Heart left ventricle (tissue), 16 donors: ENCODE results near the gene SEMA3B. TPM values are rescaled to one million over a fixed set of nuclear protein-coding genes. Genes with fewer than 3 reads are reported as not detected.

ENCODE experiments used
- ATAC-seq, 4 donors: fragments of 200-7000 bp; cut with Tn5 transposase; one replicate each; pipeline ENCODE4 v1.9.1; 2020 to 2022; ENCODE audit warnings: moderate library complexity in 4 of 4, mild to moderate bottlenecking in 3 of 4, moderate number of reproducible peaks in 1 of 4
- DNase-seq, 5 donors: peaks; one replicate each; pipeline ENCODE4 v3.0.0-alpha.2; 2020
- H3K27ac ChIP-seq, 12 donors: fragments of 200-600 bp; sonication (generic) in 4 of 12; one replicate each; pipeline versions ENCODE4 v1.5.0 to v1.8.0; 2016 to 2022; ENCODE audit warnings: mild to moderate bottlenecking in 2 of 12
- H3K27me3 ChIP-seq, 9 donors: fragments of 200-600 bp; sonication (generic) in 2 of 9; one replicate each; pipeline versions ENCODE4 v1.5.1 to v1.8.0; 2016 to 2022; ENCODE audit warnings: mild to moderate bottlenecking in 3 of 9
- H3K36me3 ChIP-seq, 9 donors: fragments of 200-600 bp; sonication (generic) in 2 of 9; one replicate each; pipeline versions ENCODE4 v1.5.0 to v1.8.0; 2018 to 2022; ENCODE audit warnings: mild to moderate bottlenecking in 2 of 9
- H3K4me1 ChIP-seq, 12 donors: fragments of 200-600 bp; sonication (generic) in 4 of 12; one replicate each; pipeline versions ENCODE4 v1.5.0 to v1.8.0; 2016 to 2022; ENCODE audit warnings: mild to moderate bottlenecking in 3 of 12
- H3K4me3 ChIP-seq, 12 donors: fragments of 200-600 bp; sonication (generic) in 4 of 12; one replicate each; pipeline versions ENCODE4 v1.5.0 to v1.8.0; 2017 to 2022; ENCODE audit warnings: mild to moderate bottlenecking in 9 of 12, moderate library complexity in 4 of 12
- H3K9me3 ChIP-seq, 12 donors: fragments of 200-600 bp; sonication (generic) in 4 of 12; one replicate each; pipeline versions ENCODE4 v1.5.0 to v1.8.0; 2016 to 2022; ENCODE audit warnings: mild to moderate bottlenecking in 1 of 12
- CTCF ChIP-seq, 12 donors: fragments of 200-600 bp; sonication (generic) in 4 of 12; IDR thresholded peaks; one replicate each; pipeline versions ENCODE4 v1.5.0 to v1.8.0; 2018 to 2022; ENCODE audit warnings: antibody characterized with exemption in 12 of 12, mild to moderate bottlenecking in 5 of 12
- POLR2A ChIP-seq, 2 donors: fragments of 450-650 bp; IDR thresholded peaks; one replicate each; pipeline ENCODE4 v1.6.1; 2017; ENCODE audit warnings: antibody characterized with exemption in 2 of 2, mild to moderate bottlenecking in 2 of 2, moderate library complexity in 2 of 2
- WGBS, 4 donors: extraction: QIAGEN DNeasy Blood & Tissue Kit in 2 of 4; methylation state at CpG; one replicate each; pipeline versions ENCODE4 v1.1.5 to v1.1.7; 2013 to 2018; 5-methylcytosine and 5-hydroxymethylcytosine counted together
- intact Hi-C, 10 donors: fragments of 100-400 bp; cut with DNase I; formaldehyde crosslinking; loops; one replicate each; pipeline versions ENCODE4 v1.11.1 to v1.14.2; 2022
- polyA plus RNA-seq, 2 donors: library from polyadenylated mRNA; stranded (reverse); fragments of 200-250 nt; gene quantifications; one replicate each; pipeline ENCODE4 v1.2.3, GENCODE V29; 2013
- total RNA-seq, 9 donors: library from RNA; depleted of rRNA in 2 of 9; stranded (reverse); fragments of >200 nt in 2 of 9; fragmentation: NEBNext Ultra II Directional in 3 of 9; extraction: Animal tissue kit (Norgen Biotek cat#: 25700) in 3 of 9; gene quantifications; one replicate each; pipeline versions ENCODE4 v1.1.0 to v1.2.4, GENCODE V29; 2016 to 2023
- donor health status: ischemic (EF 13 %, LVEDD 7.1; RV severe dilation, severe dysfunction).
- donor health status: healthy with polysubstance abuse.
- donor health status: DM: no; HTN: yes; CAD: no.
- donor health status: DM: no; HTN: no; CAD: no.
- donor health status: ischemic (EF 25% LVEDD 6.9; RV normal size, moderate dysfunction).
- donor health status: ischemic (EF 25% LVEDD 5.7; RV mildly dilated, moderate dysfunction).
- donor health status: healthy.
- donor health status: DM: yes; HTN: yes; CAD: no.
- donor health status: ischemic (EF 35%, LVEDD 5.7; RV mildly dilated, moderate dysfunction).
- donor health status: nonischemic (EF 11% LVEDD 7.7; RV severe dilation, severe dysfunction).
- donor health status: DM: yes; HTN: yes; CAD: no.
- donor health status: PGD.
- donor health status: ischemic (EF 29% LVEDD 5.4; RV normal size, mild dysfunction).
- donor health status: nonischemic (EF 23%, LVEDD 6.1; RV moderate dilation, normal function).

SEMA3B gene
- total and polyA plus RNA-seq, 11 donors = 12.9 to 60.1 (median 19.3) TPM

GRCh38 chr3:50265571-50265970 is 3.4 kb upstream of the SEMA3B start:
- no peaks in the 10 kb centered on the region for H3K9me3 ChIP-seq
- intact Hi-C loops = loop anchor here in 1 of 10 donors (5.0 kb wide), 1 partner anchor 143 kb away; no protein-coding TSS in a partner anchor
- DNase-seq (no peak), ATAC-seq (no peak)
- peak overlapping the region; percentile 41 to 100 (median 92) for H3K27ac ChIP-seq
- peak overlapping the region in 2 of 12 donors; percentile 3 to 69 for H3K4me3 ChIP-seq
- WGBS, 4 donors = 56 to 63% (median 62%) methylated on average over 1 of the region's 1 CpG
- H3K36me3 ChIP-seq = no peaks in the 10 kb centered on the region
- TF ChIP-seq POLR2A (IDR thresholded peaks at IDR 0.05) = no peak
- TF ChIP-seq CTCF (IDR thresholded peaks at IDR 0.05) = no peak
- peaks cover 0 to 77% (median 50%) of the 10 kb centered on the region in 12 donors for H3K4me1 ChIP-seq
- peaks cover 0 to 12% (median 0%) of the 10 kb centered on the region in 9 donors for H3K27me3 ChIP-seq

GRCh38 chr3:50266017-50266416 is 2.9 kb upstream of the SEMA3B start:
- Histone ChIP-seq H3K9me3 (no peaks in the 10 kb centered on the region), H3K27ac (peak overlapping the region; percentile 68 to 100 (median 92)), H3K4me1 (peaks cover 0 to 72% (median 46%) of the 10 kb centered on the region in 12 donors), H3K4me3 (peak overlapping the region in 5 of 12 donors; percentile 54 to 71 (median 69)), H3K36me3 (no peaks in the 10 kb centered on the region), H3K27me3 (peaks cover 0 to 12% (median 0%) of the 10 kb centered on the region in 9 donors)
- WGBS, 4 donors = 82 to 91% (median 85%) methylated on average over 4 to 6 of the region's 6 CpGs
- intact Hi-C loops = loop anchor here in 1 of 10 donors (5.0 kb wide), 1 partner anchor 144 kb away; no protein-coding TSS in a partner anchor
- peak in 1 of 5 donors; percentile 24 for DNase-seq
- ATAC-seq = no peak
- TF ChIP-seq POLR2A (IDR thresholded peaks at IDR 0.05) = no peak
- no peak for TF ChIP-seq CTCF (IDR thresholded peaks at IDR 0.05)

- ATAC-seq = no peak
- intact Hi-C loops = loop anchor here in 1 of 10 donors (5.0 kb wide), 1 partner anchor 145 kb away; no protein-coding TSS in a partner anchor
- Histone ChIP-seq H3K4me3 (peak overlapping the region; percentile 13 to 71 (median 58)), H3K4me1 (peaks cover 0 to 65% (median 42%) of the 10 kb centered on the region in 12 donors), H3K9me3 (no peaks in the 10 kb centered on the region), H3K36me3 (no peaks in the 10 kb centered on the region), H3K27me3 (peaks cover 0 to 12% (median 0%) of the 10 kb centered on the region in 9 donors), H3K27ac (peak overlapping the region; percentile 81 to 100 (median 92))
- no peak for DNase-seq
- WGBS, 4 donors = 51 to 73% (median 61%) methylated on average over 4 to 7 of the region's 7 CpGs
- no peak for TF ChIP-seq CTCF (IDR thresholded peaks at IDR 0.05)
- TF ChIP-seq POLR2A (IDR thresholded peaks at IDR 0.05) = no peak
These were observed 2.1 kb upstream of the SEMA3B start for GRCh38 chr3:50266836-50267235.

- 8 to 13% (median 9%) methylated on average over 18 to 22 of the region's 22 CpGs for WGBS, 4 donors
- Histone ChIP-seq H3K4me1 (peaks cover 0 to 65% (median 42%) of the 10 kb centered on the region in 12 donors), H3K4me3 (peak overlapping the region; percentile 13 to 71 (median 58)), H3K27me3 (peaks cover 0 to 12% (median 0%) of the 10 kb centered on the region in 9 donors), H3K27ac (peak overlapping the region; percentile 81 to 100 (median 92)), H3K9me3 (no peaks in the 10 kb centered on the region), H3K36me3 (no peaks in the 10 kb centered on the region)
- intact Hi-C loops = loop anchor here in 1 of 10 donors (5.0 kb wide), 1 partner anchor 145 kb away; no protein-coding TSS in a partner anchor
- peak; percentile 76 to 89 (median 81) for DNase-seq
- ATAC-seq = peak; percentile 28 to 67 (median 63)
- TF ChIP-seq POLR2A (IDR thresholded peaks at IDR 0.05) = peak in 1 of 2 donors; percentile 44
- TF ChIP-seq CTCF (IDR thresholded peaks at IDR 0.05) = no peak
These were observed 1.6 kb upstream of the SEMA3B start for GRCh38 chr3:50267280-50267913.
